Lower leg skin (tissue), 4 donors: ENCODE results near the gene TMEM129. TPM values are rescaled to one million over a fixed set of nuclear protein-coding genes. Genes with fewer than 3 reads are reported as not detected.

Source experiments
- total RNA-seq, 4 donors: library from RNA; depleted of rRNA; stranded (reverse); fragments of >200 nt; gene quantifications; one replicate each; pipeline ENCODE4 v1.1.0, GENCODE V29; 2016

TMEM129 gene
- total RNA-seq, 4 donors from 2014 or later = 31.0 to 62.0 (median 57.6) TPM

Other genes with a start within 250 kb of the TMEM129 start
- 1 to 10 TPM; 1.2 to 7.5 (median 3.7) TPM for gene FAM53A, start 37.0 kb downstream of the TMEM129 start, total RNA-seq
- gene SLBP, start 9.0 kb downstream of the TMEM129 start, total RNA-seq = 10 to 100 TPM; 45.8 to 66.9 (median 59.4) TPM
- gene TACC3, start 198 bp upstream of the TMEM129 start, total RNA-seq = 10 to 100 TPM in 1 of 4 donors, 1 to 10 TPM in 3; 6.1 to 10.0 (median 7.9) TPM
- gene FGFR3, start 72.0 kb upstream of the TMEM129 start, total RNA-seq = 100 to 1,000 TPM; 438 to 805 (median 489) TPM
- gene LETM1, start 134.8 kb upstream of the TMEM129 start, total RNA-seq = 10 to 100 TPM; 27.2 to 49.9 (median 39.0) TPM
- gene NSD2, start 150.1 kb upstream of the TMEM129 start, total RNA-seq = 10 to 100 TPM; 17.3 to 23.6 (median 19.4) TPM